ENCODE results near the gene EGFLAM. TPM values are rescaled to one million over a fixed set of nuclear protein-coding genes. Genes with fewer than 3 reads are reported as not detected.
A peak's percentile ranks its signal among the peaks of the same experiment; 100 is the strongest.

The EGFLAM gene
- total and polyA plus RNA-seq, 9 of the 15 experiments (the other 6 are each of a cell fraction or from before 2014, with no cell fraction given), result 0.09 to 2.5 (median 1.0) TPM

DNA sequence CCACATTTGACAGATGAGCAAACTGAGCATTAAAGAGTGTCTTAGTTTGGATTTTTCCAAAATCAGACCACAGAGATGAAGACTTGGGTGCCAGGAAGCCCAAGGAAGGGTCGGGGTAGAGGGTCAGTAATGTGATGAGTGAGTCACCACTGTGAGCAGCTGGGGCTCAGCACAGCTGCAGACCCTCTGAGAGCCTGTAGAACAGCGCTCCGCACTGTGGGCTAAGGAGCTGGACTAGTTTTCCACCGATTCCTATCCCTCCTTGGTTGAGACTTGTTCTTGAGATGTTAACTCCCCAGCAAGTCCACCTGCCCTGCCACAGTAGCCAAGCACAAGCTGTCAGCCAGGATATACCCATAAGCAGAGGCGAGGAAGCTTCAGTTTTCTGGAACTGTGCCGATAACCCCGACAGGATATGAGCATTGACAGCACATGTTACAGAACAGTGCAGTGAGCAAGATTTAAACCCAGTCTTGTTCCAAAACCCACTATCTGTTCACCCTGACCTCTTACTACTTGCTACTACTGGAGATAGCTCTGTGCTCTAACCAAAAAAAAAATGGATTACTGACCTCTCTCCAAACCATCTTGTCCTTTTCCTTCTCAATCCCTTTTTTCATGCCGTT is 31.8 kb downstream of the EGFLAM start (continued):
- TF ChIP-seq MGA (IDR thresholded peaks at IDR 0.05), result peak; percentile 60
- peak; percentile 24; the same call in 1 of the 2 replicates for TF ChIP-seq NCOR1 (IDR thresholded peaks at IDR 0.05)
- TF ChIP-seq, protein P1, sequence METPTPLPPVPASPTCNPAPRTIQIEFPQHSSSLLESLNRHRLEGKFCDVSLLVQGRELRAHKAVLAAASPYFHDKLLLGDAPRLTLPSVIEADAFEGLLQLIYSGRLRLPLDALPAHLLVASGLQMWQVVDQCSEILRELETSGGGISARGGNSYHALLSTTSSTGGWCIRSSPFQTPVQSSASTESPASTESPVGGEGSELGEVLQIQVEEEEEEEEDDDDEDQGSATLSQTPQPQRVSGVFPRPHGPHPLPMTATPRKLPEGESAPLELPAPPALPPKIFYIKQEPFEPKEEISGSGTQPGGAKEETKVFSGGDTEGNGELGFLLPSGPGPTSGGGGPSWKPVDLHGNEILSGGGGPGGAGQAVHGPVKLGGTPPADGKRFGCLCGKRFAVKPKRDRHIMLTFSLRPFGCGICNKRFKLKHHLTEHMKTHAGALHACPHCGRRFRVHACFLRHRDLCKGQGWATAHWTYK (CRISPR knock-in tag; IDR thresholded peaks at IDR 0.05), result no peak
- no peak for TF ChIP-seq POU5F1 (IDR thresholded peaks at IDR 0.05; ENCODE audit: borderline replicate concordance, low read depth, low read length, partially characterized antibody)
- TF ChIP-seq POLR2AphosphoS5 (IDR thresholded peaks at IDR 0.05; ENCODE audit: control insufficient read depth, insufficient read depth, low read depth, low read length), result no peak
- no peak for TF ChIP-seq GATA2 (CRISPR knock-in tag; IDR thresholded peaks at IDR 0.05)
- TF ChIP-seq, protein P2, sequence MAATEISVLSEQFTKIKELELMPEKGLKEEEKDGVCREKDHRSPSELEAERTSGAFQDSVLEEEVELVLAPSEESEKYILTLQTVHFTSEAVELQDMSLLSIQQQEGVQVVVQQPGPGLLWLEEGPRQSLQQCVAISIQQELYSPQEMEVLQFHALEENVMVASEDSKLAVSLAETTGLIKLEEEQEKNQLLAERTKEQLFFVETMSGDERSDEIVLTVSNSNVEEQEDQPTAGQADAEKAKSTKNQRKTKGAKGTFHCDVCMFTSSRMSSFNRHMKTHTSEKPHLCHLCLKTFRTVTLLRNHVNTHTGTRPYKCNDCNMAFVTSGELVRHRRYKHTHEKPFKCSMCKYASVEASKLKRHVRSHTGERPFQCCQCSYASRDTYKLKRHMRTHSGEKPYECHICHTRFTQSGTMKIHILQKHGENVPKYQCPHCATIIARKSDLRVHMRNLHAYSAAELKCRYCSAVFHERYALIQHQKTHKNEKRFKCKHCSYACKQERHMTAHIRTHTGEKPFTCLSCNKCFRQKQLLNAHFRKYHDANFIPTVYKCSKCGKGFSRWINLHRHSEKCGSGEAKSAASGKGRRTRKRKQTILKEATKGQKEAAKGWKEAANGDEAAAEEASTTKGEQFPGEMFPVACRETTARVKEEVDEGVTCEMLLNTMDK (IDR thresholded peaks at IDR 0.05; ENCODE audit: borderline replicate concordance, insufficient read depth, low read depth, low read length, poor library complexity, severe bottlenecking), result no peak
- TF ChIP-seq, protein P3, sequence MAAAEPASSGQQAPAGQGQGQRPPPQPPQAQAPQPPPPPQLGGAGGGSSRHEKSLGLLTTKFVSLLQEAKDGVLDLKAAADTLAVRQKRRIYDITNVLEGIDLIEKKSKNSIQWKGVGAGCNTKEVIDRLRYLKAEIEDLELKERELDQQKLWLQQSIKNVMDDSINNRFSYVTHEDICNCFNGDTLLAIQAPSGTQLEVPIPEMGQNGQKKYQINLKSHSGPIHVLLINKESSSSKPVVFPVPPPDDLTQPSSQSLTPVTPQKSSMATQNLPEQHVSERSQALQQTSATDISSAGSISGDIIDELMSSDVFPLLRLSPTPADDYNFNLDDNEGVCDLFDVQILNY (CRISPR knock-in tag; IDR thresholded peaks at IDR 0.05), result no peak
- no peak for TF ChIP-seq ZNF589 (CRISPR knock-in tag; IDR thresholded peaks at IDR 0.05; ENCODE audit: low read depth)
- peak; percentile 8; the same call in 1 of the 2 replicates for TF ChIP-seq EP300 (IDR thresholded peaks at IDR 0.05; ENCODE audit: low read length)

All from K562 (cell line).